Fibroblast of the conjunctiva (primary cell): ENCODE results near the gene GPR61.

Experiments
- DNase-seq: peaks from one replicate; pipeline ENCODE4 v3.0.0-alpha.2; 2010; ENCODE audit warnings: low read depth

Gene GPR61

GRCh38 chr1:109535971-109536491, 3.6 kb upstream of the GPR61 start:
- DNase-seq: no peak

- no peak for DNase-seq
Observed at GRCh38 chr1:109537450-109538178, 2.1 kb upstream of the GPR61 start.

DNA sequence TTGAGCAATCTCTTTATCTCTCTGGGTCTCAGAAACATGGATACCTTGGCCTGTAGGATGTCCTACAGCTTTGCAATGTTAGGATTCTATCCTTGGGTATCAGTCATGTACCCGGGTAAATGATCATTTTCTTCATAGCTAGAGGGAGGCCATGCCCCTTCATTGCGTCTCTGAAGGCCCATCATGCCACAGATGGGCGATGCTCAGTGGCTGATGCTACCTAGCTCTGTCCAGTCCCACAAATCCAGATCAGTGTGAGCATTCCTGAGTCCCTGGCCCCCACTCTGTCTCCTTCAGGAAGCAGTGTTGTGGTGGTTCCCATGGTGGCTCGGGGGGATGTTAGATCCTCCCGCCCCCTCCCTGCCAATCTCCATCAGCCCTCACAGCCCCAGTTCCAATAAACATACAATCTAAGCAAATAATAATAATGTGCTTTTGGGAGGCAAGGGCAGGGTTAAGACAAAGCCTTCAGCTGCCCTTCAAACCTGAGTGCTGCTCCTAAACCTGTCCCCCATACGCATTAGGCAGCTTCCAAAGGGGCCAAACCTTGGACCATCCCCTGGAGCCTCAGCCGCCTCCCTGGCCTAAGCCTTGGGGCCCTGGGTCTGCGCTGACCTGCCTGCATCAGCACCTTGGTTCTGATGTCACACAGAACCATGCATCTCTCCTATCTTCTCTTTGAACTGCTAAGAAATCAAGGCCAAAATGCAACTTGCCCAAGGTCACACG, 681 bp upstream of the GPR61 start:
- DNase-seq: no peak

- DNase-seq: no peak
Observed at GRCh38 chr1:109541102-109541501, 1.4 kb downstream of the GPR61 start.

- DNase-seq: no peak
Observed at GRCh38 chr1:109542657-109543056, 3.0 kb downstream of the GPR61 start.

DNA sequence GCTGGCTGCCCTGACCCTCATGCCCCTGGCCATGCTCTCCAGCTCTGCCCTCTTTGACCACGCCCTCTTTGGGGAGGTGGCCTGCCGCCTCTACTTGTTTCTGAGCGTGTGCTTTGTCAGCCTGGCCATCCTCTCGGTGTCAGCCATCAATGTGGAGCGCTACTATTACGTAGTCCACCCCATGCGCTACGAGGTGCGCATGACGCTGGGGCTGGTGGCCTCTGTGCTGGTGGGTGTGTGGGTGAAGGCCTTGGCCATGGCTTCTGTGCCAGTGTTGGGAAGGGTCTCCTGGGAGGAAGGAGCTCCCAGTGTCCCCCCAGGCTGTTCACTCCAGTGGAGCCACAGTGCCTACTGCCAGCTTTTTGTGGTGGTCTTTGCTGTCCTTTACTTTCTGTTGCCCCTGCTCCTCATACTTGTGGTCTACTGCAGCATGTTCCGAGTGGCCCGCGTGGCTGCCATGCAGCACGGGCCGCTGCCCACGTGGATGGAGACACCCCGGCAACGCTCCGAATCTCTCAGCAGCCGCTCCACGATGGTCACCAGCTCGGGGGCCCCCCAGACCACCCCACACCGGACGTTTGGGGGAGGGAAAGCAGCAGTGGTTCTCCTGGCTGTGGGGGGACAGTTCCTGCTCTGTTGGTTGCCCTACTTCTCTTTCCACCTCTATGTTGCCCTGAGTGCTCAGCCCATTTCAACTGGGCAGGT, 3.8 kb downstream of the GPR61 start:
- no peak for DNase-seq

- DNase-seq: no peak
Observed at GRCh38 chr1:109543988-109544735, 4.5 kb downstream of the GPR61 start.

GRCh38 chr1:109546311-109547109, 6.8 kb downstream of the GPR61 start:
- peak; percentile 87 for DNase-seq

DNA sequence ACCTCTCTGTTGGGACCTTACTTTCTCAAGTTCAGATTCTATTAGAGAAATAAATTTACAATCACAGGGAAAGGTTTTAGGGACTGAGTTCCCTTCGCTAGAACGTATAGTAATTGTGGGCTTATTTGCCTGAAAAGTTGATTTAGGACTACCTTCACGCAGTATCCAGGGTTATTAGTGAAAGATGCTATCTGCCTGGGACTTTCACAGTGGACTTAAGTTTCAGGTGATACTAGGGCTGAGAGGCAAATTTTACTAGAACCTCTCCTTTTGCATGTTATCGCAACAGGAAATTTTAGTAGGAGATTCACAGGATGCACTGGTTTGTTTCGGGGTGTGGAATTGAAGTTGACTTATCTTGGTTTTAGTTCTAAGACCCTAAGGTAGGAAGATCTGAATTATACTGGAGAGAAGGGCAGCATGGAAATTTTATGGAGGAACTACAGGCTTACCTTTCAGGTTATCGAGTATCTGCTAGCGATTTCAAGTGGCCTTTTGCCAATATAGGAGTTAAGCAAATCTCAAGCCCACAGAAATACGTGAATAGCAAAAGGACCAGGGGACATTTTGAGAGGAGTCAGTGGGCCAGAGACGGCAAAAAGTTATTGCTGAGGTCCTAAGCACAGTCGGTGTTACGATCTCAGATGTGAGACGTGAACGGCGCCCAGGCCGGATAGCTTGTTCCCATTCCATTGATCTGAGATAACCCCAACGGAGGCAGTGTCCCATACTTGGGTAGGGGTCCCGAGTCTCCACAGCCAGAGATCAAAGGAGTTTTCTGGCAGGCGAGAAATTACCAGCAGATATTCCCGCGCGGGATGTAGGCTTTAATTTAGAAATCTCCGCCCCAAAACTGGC, 8.0 kb downstream of the GPR61 start:
- DNase-seq: no peak

GRCh38 chr1:109548321-109549267, 8.9 kb downstream of the GPR61 start, which contains the start of gene GNAI3:
Gene GNAI3 (plus strand): TSS chr1:109548615. CDS start chr1:109548721, 106 bp downstream.
- DNase-seq: peak; percentile 88

GRCh38 chr1:109556563-109556962, 16.9 kb downstream of the GPR61 start:
- no peak for DNase-seq

- DNase-seq: no peak
Observed at GRCh38 chr1:109557520-109557919, 17.8 kb downstream of the GPR61 start.

DNA sequence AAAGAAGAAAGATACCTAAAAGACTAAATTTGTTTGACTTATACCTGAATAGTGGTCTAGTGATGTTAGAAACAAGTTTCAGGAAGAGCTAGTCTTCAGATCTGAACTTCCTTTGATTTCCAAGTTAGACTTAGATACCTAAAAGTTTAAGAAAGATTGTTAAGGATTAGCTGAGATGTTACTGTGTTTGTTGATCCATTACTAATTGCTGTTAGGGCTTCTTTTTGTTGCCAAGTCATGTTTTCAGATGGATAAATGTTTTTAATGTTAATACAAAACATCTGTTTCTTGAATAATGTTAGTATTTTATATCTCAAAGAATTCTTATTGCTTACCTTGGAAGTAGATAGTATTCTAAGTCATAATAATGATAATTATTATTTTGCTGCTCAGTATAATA, 20.3 kb downstream of the GPR61 start:
- no peak for DNase-seq

DNA sequence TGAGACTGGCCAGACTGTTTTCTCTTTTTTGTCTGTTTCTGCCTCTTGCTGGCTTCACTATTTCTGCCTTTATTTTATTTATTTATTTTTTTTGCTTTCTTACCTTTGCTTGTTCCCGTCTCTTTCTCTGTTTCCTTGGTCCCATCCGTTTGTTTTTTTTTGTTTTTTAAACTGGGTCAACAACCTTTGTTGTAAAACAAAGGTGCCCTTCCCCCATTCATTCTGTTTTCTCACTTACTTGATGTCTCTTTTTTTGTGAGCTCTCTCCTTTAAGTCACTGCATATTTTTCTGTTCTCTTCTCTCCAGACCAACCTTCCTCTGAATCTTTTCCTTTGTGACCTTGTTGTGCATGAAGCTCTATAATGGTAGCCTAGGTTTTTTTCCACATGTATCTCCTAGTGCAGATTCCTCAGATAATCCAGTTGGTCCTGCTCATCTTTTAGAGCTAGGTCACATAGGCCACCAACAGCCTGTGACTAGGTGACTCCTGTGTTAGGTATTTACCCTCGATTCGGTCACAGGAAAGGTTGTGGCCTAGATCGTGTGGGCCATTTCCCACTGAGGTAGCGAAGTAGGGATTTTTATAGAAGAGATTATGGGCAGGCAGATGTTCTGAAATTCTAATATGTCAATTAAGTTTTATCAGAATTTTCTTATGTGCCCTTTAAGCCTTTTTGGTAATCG, 24.7 kb downstream of the GPR61 start:
- DNase-seq: no peak

DNA sequence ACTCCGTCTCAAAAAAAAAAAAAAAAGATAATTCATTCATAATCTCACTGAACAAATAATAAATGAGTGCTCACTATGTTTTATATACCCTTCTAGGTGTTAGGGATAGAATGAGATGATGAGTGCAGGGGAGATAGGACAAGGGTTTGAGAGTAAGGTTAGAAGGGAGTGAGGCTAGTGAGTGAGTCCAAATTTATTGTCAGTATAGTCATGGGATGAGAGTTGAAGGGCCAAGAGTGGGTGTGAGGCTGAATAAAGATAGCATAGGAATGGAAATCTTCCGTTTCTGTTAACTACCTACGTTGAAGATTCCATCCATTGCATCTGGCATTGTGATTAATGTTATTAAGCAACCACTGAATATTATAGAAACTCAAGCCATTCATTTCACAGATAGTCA, 25.6 kb downstream of the GPR61 start:
- no peak for DNase-seq

GRCh38 chr1:109566982-109567381, 27.3 kb downstream of the GPR61 start:
- no peak for DNase-seq

- no peak for DNase-seq
Observed at GRCh38 chr1:109567877-109568672, 28.4 kb downstream of the GPR61 start.

DNA sequence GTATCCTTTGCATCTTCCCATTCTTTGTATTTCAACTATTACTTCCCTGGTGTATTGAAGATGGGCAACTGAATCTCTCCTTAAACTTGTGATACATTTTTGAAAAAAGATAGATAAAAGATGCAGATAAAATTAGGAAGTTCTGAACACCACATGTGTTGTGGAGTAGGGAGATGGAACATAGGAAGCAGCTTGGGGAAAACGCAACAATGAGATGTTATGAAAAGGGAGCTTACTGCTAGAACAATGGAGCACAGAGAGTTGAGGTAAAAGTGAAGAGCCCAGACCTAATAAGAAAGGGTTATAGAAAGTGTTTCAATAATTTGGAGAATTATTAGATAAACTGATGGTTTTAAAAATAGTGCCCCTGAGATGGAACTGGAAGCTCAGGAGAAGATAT, 29.7 kb downstream of the GPR61 start:
- no peak for DNase-seq
